ENCODE data around the gene ARL13B. TPM values are rescaled to one million over a fixed set of nuclear protein-coding genes. Genes with fewer than 3 reads are reported as not detected.

The ARL13B gene
- total and polyA plus RNA-seq, 2 of the 8 experiments (the other 6 are each of a cell fraction or from before 2014, with no cell fraction given) = 1.5 to 12.7 TPM

GRCh38 chr3:94093151-94093550, 113.2 kb downstream of the ARL13B start:
- Histone ChIP-seq H3K36me3 (ENCODE audit: control insufficient read depth in 2 of 4, insufficient read depth in 4 of 4, low read length in 3 of 4) (peaks cover 0 to 5% (median 3%) of the 10 kb centered on the region in 4 experiments; a peak in 4 of 8 replicates), H3K4me2 (ENCODE audit: insufficient read depth in 1 of 2, low read depth in 2 of 2, low read length in 2 of 2) (no peak overlapping the region), H3K23me2 (ENCODE audit: low read depth, low read length) (no peaks in the 10 kb centered on the region)

More at GRCh38 chr3:94093151-94093550, 113.2 kb downstream of the ARL13B start:
- POLR2A ChIA-PET (ENCODE audit: partially characterized antibody) = no interaction called here
- Histone ChIP-seq H4K20me1 (replicated peaks in 1 of 2; ENCODE audit: control insufficient read depth in 1 of 2, insufficient read depth in 2 of 2, low read length in 2 of 2) (no peaks in the 10 kb centered on the region), H2BK5ac (ENCODE audit: low read depth, low read length) (no peak overlapping the region), H3K9me3 (ENCODE audit: insufficient read depth in 2 of 2, low read depth in 1 of 2, low read length in 1 of 2) (no peaks in the 10 kb centered on the region), H3K14ac (ENCODE audit: insufficient read length) (no peak overlapping the region), H3K4me1 (replicated peaks in 1 of 4; ENCODE audit: control insufficient read depth in 3 of 4, insufficient read depth in 4 of 4, low read length in 3 of 4) (no peaks in the 10 kb centered on the region), H2AFZ (ENCODE audit: low read length) (no peak overlapping the region), H3K18ac (ENCODE audit: extremely low read depth, low read length) (no peak overlapping the region), H3K27me3 (replicated peaks in 1 of 4; ENCODE audit: control insufficient read depth in 3 of 4, extremely low read depth in 1 of 4, insufficient read depth in 3 of 4, low read length in 3 of 4) (no peaks in the 10 kb centered on the region), H3K79me1 (ENCODE audit: low read depth, low read length) (no peaks in the 10 kb centered on the region), H4K91ac (replicated peaks; ENCODE audit: insufficient read length, low read length) (no peak overlapping the region), H3K23ac (ENCODE audit: insufficient read length) (no peak overlapping the region), H2BK12ac (ENCODE audit: low read depth, low read length) (no peak overlapping the region), H2BK20ac (ENCODE audit: low read length) (no peak overlapping the region), H3K9ac (replicated peaks in 1 of 4; ENCODE audit: extremely low read depth in 1 of 4, low read depth in 3 of 4, low read length in 3 of 4) (no peak overlapping the region), H3K27ac (ENCODE audit: low read depth, low read length) (no peak overlapping the region), H3K56ac (replicated peaks; ENCODE audit: insufficient read length, low read depth, low read length) (no peak overlapping the region), H3K79me2 (ENCODE audit: control insufficient read depth in 1 of 2, insufficient read depth in 2 of 2, low read length in 2 of 2) (no peaks in the 10 kb centered on the region), H4K5ac (ENCODE audit: insufficient read length, low read depth, low read length) (no peak overlapping the region), H2BK120ac (replicated peaks; ENCODE audit: low read depth, low read length) (no peak overlapping the region), H3K4me3 (ENCODE audit: extremely low read depth in 1 of 4, insufficient read depth in 2 of 4, low read depth in 3 of 4, low read length in 4 of 4) (no peak overlapping the region), H2BK15ac (ENCODE audit: low read length) (no peak overlapping the region), H3K4ac (replicated peaks; ENCODE audit: insufficient read length, low read depth, low read length) (no peak overlapping the region), H4K8ac (ENCODE audit: extremely low read depth, insufficient read depth, low read length) (no peak overlapping the region), H2AK5ac (ENCODE audit: low read depth, low read length) (no peak overlapping the region)
- FAIRE-seq (no peak), DNase-seq (ENCODE audit: low read depth in 1 of 2, low spot score in 2 of 2) (no peak)
- 86% methylated on average over 1 of the region's 1 CpG; no CpG with 5 or more reads in 1 of the 2 experiments for WGBS, 2 experiments (ENCODE audit: extremely low coverage in 1 of 2, insufficient coverage in 1 of 2, insufficient read length in 1 of 2, insufficient replicate concordance in 2 of 2, low coverage in 1 of 2, low lambda C conversion rate in 2 of 2, missing lambda C conversion rate in 1 of 2)
- CTCF ChIA-PET (ENCODE audit: partially characterized antibody) = interaction anchor here (1.2 kb wide), 1 partner anchor 9 kb away, joined by 3 read pairs; no protein-coding TSS in a partner anchor
- TF ChIP-seq SIRT6 (IDR thresholded peaks at IDR 0.05; ENCODE audit: low read length) = no peak
- no peak for TF ChIP-seq EZH2 (IDR thresholded peaks at IDR 0.05; ENCODE audit: low read depth, low read length, severe bottlenecking)
- no peak for TF ChIP-seq ATF2 (IDR thresholded peaks at IDR 0.05; ENCODE audit: low read length)
- TF ChIP-seq NRF1 (IDR thresholded peaks at IDR 0.05; ENCODE audit: low read depth, low read length) = no peak
- TF ChIP-seq CEBPB (IDR thresholded peaks at IDR 0.05; ENCODE audit: low read depth, low read length) = no peak
- TF ChIP-seq BACH1 (IDR thresholded peaks at IDR 0.05; ENCODE audit: low read length) = no peak
- TF ChIP-seq RXRA (IDR thresholded peaks at IDR 0.05; ENCODE audit: insufficient read depth, low read depth, low read length) = no peak
- TF ChIP-seq SUZ12 (IDR thresholded peaks at IDR 0.05; ENCODE audit: low read length) = no peak
- TF ChIP-seq MAFK (IDR thresholded peaks at IDR 0.05; ENCODE audit: low read depth, low read length) = no peak
- TF ChIP-seq RFX5 (IDR thresholded peaks at IDR 0.05; ENCODE audit: borderline replicate concordance, low read depth, low read length) = no peak
- no peak for TF ChIP-seq SP1 (IDR thresholded peaks at IDR 0.05; ENCODE audit: low read depth, low read length)
- TF ChIP-seq ZNF274 (IDR thresholded peaks at IDR 0.05; ENCODE audit: borderline replicate concordance, extremely low read depth, low read length) = no peak
